ENCODE data around the gene TDRD6.
"Not testable (repeated sequence)": the region's sequence is repeated elsewhere in the genome, so short reads cannot be mapped to it uniquely, and the experiment has no call there.

The TDRD6 gene

GRCh38 chr6:46645265-46645664, 42.4 kb upstream of the TDRD6 start:
- H3K36me3 ChIP-seq: no peaks in the 10 kb centered on the region
- no peak for TF ChIP-seq CTCF (IDR thresholded peaks at IDR 0.05)
- no peak overlapping the region for H3K4me3 ChIP-seq (ENCODE audit: low read depth in 1 of 2, low read length in 1 of 2)
- no peaks in the 10 kb centered on the region for H3K4me1 ChIP-seq (ENCODE audit: control insufficient read depth in 1 of 2, insufficient read depth in 1 of 2, low read depth in 1 of 2, low read length in 1 of 2)
- no peaks in the 10 kb centered on the region for H3K9me3 ChIP-seq
- H3K27ac ChIP-seq: no peak overlapping the region
- peaks cover 5% of the 10 kb centered on the region for H3K27me3 ChIP-seq

GRCh38 chr6:46648108-46648507, 39.6 kb upstream of the TDRD6 start:
- not testable (repeated sequence) for H3K36me3 ChIP-seq; H3K27ac ChIP-seq; H3K4me3 ChIP-seq (ENCODE audit: low read depth in 1 of 2, low read length in 1 of 2); H3K9me3 ChIP-seq
- Histone ChIP-seq H3K27me3 (peaks cover 33% of the 10 kb centered on the region), H3K4me1 (ENCODE audit: control insufficient read depth in 1 of 2, insufficient read depth in 1 of 2, low read depth in 1 of 2, low read length in 1 of 2) (peaks cover 1 to 10% of the 10 kb centered on the region in 2 experiments)

- Histone ChIP-seq H3K36me3 (no peaks in the 10 kb centered on the region), H3K4me1 (ENCODE audit: control insufficient read depth in 1 of 2, insufficient read depth in 1 of 2, low read depth in 1 of 2, low read length in 1 of 2) (peaks cover 5 to 15% of the 10 kb centered on the region in 2 experiments), H3K27me3 (peaks cover 42% of the 10 kb centered on the region), H3K4me3 (ENCODE audit: low read depth in 1 of 2, low read length in 1 of 2) (no peak overlapping the region), H3K27ac (no peak overlapping the region), H3K9me3 (no peaks in the 10 kb centered on the region)
- no peak for TF ChIP-seq CTCF (IDR thresholded peaks at IDR 0.05)
Observed at GRCh38 chr6:46648869-46649492, 38.7 kb upstream of the TDRD6 start.

GRCh38 chr6:46651006-46651405, 36.7 kb upstream of the TDRD6 start:
- Histone ChIP-seq H3K4me1 (ENCODE audit: control insufficient read depth in 1 of 2, insufficient read depth in 1 of 2, low read depth in 1 of 2, low read length in 1 of 2) (peaks cover 5 to 15% of the 10 kb centered on the region in 2 experiments), H3K4me3 (ENCODE audit: low read depth in 1 of 2, low read length in 1 of 2) (no peak overlapping the region), H3K27me3 (peaks cover 61% of the 10 kb centered on the region), H3K9me3 (no peaks in the 10 kb centered on the region), H3K36me3 (no peaks in the 10 kb centered on the region), H3K27ac (no peak overlapping the region)
- no peak for TF ChIP-seq CTCF (IDR thresholded peaks at IDR 0.05)

DNA sequence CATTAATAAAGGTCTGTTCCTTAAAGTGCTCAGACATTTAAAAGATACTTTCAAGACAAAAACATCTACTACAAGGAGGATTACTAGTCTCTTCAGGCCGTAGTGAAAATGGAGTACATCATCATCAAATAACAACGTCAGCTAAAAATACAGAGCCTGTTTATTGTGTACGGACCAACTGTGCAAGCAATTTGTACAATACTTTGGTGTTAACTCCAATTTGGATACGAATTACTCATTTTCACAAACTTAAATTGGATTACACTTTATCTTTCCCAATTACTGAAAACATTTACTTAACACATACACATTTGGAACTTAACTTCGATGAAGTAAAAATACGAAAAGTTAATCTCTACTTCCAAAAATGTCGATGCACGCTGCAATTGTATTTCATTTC, 35.9 kb upstream of the TDRD6 start:
- Histone ChIP-seq H3K4me3 (ENCODE audit: low read depth in 1 of 2, low read length in 1 of 2) (no peak overlapping the region), H3K27ac (no peak overlapping the region)

More for the DNA sequence above, 35.9 kb upstream of the TDRD6 start:
- Histone ChIP-seq H3K9me3 (no peaks in the 10 kb centered on the region), H3K27me3 (peaks cover 61% of the 10 kb centered on the region), H3K36me3 (no peaks in the 10 kb centered on the region), H3K4me1 (ENCODE audit: control insufficient read depth in 1 of 2, insufficient read depth in 1 of 2, low read depth in 1 of 2, low read length in 1 of 2) (peaks cover 5 to 15% of the 10 kb centered on the region in 2 experiments)
- no peak for TF ChIP-seq CTCF (IDR thresholded peaks at IDR 0.05)
